CD4-positive, CD25-positive, alpha-beta regulatory T cell (primary cell): ENCODE data around the gene ZNF700. TPM values are rescaled to one million over a fixed set of nuclear protein-coding genes. Genes with fewer than 3 reads are reported as not detected.

Experiments used
- ATAC-seq, 2 donors: fragments of 150-1000 bp; cut with Tn5 transposase; one replicate each; pipeline ENCODE4 v1.10.0; 2021; ENCODE audit warnings: low read depth in 2 of 2, moderate number of reproducible peaks in 2 of 2, moderate library complexity in 1 of 2
- DNase-seq, 3 donors: peaks; one replicate each; pipeline versions ENCODE4 v3.0.0 to v3.0.0-alpha.2; 2012 to 2022; ENCODE audit warnings: mixed read lengths in 1 of 3
- H3K27ac ChIP-seq: one replicate; pipeline ENCODE4 v1.7.0; 2013; ENCODE audit warnings: mild to moderate bottlenecking, low read length; ENCODE audit not compliant: insufficient read depth, poor library complexity, severe bottlenecking
- H3K27me3 ChIP-seq: one replicate; pipeline ENCODE4 v1.7.0; 2013; ENCODE audit warnings: low read length; ENCODE audit not compliant: control insufficient read depth, insufficient read depth
- H3K36me3 ChIP-seq: one replicate; pipeline ENCODE4 v1.7.0; 2013; ENCODE audit warnings: mild to moderate bottlenecking, low read length, moderate library complexity; ENCODE audit not compliant: control insufficient read depth, insufficient read depth
- H3K4me1 ChIP-seq: 2 replicates; pipeline ENCODE4 v1.7.0; 2013; ENCODE audit warnings: mild to moderate bottlenecking, low read length; ENCODE audit not compliant: insufficient read depth, control insufficient read depth, poor library complexity, severe bottlenecking
- H3K4me3 ChIP-seq: one replicate; pipeline ENCODE4 v1.7.0; 2013; ENCODE audit warnings: low read depth, mild to moderate bottlenecking, low read length, moderate library complexity
- H3K9me3 ChIP-seq, 2 experiments: 1 replicate in 1 of 2; 2 replicates in 1 of 2; pipeline ENCODE4 v1.7.0; 2013; ENCODE audit warnings: low read length in 2 of 2, mild to moderate bottlenecking in 1 of 2, moderate library complexity in 1 of 2; ENCODE audit not compliant: control insufficient read depth in 2 of 2
- H3K27ac Mint-ChIP-seq, 3 donors: one replicate each; pipeline ENCODE4 v1.8.0; 2020 to 2022; ENCODE audit warnings: mild to moderate bottlenecking in 3 of 3, mixed read lengths in 3 of 3, moderate library complexity in 2 of 3
- H3K27me3 Mint-ChIP-seq: one replicate; pipeline ENCODE4 v1.8.0; 2022; ENCODE audit warnings: mild to moderate bottlenecking, mixed read lengths
- H3K36me3 Mint-ChIP-seq: one replicate; pipeline ENCODE4 v1.8.0; 2020; ENCODE audit warnings: mixed read lengths
- H3K4me1 Mint-ChIP-seq, 4 donors: one replicate each; pipeline ENCODE4 v1.8.0; 2020 to 2022; ENCODE audit warnings: mixed read lengths in 4 of 4, mild to moderate bottlenecking in 1 of 4
- H3K4me3 Mint-ChIP-seq, 4 donors: one replicate each; pipeline ENCODE4 v1.8.0; 2020 to 2022; ENCODE audit warnings: mild to moderate bottlenecking in 4 of 4, mixed read lengths in 4 of 4, moderate library complexity in 3 of 4
- H3K9me3 Mint-ChIP-seq, 7 donors: one replicate each; pipeline ENCODE4 v1.8.0; 2020 to 2022; ENCODE audit warnings: mixed read lengths in 7 of 7, mild to moderate bottlenecking in 3 of 7, moderate library complexity in 2 of 7
- polyA plus RNA-seq, 4 donors: library from polyadenylated mRNA; unstranded; fragments of 300-500 nt; fragmentation: Illumina TruSeq; gene quantifications; one replicate each; pipeline ENCODE4 v1.2.3, GENCODE V29; 2021
- total RNA-seq: library from RNA; stranded (reverse); gene quantifications from one replicate; pipeline ENCODE4 v1.2.3, GENCODE V29; 2022

ZNF700 gene
- total and polyA plus RNA-seq, 5 donors from 2014 or later = 3.6 to 17.1 (median 4.7) TPM

DNA sequence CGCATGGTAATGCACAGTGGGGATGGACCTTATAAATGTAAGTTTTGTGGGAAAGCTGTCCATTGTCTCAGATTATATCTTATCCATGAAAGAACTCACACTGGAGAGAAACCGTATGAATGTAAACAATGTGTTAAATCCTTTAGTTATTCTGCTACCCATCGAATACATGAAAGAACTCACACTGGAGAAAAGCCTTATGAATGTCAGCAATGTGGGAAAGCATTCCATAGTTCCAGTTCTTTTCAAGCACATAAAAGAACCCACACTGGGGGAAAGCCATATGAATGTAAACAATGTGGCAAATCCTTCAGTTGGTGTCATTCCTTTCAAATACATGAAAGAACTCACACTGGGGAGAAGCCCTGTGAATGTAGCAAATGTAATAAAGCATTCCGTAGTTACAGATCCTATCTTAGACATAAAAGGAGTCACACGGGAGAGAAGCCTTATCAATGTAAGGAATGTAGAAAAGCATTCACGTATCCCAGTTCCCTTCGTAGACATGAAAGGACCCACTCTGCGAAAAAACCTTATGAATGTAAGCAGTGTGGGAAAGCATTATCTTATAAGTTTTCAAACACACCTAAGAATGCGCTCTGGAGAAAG is 53.7 kb downstream of the ZNF700 start:
- Mint-ChIP-seq H3K36me3 (peaks cover 35% of the 10 kb centered on the region), H3K9me3 (peaks cover 0 to 72% (median 18%) of the 10 kb centered on the region in 7 donors), H3K4me1 (peaks cover 0 to 2% (median 0%) of the 10 kb centered on the region in 4 donors), H3K27me3 (no peaks in the 10 kb centered on the region), H3K4me3 (peak overlapping the region in 1 of 4 donors; percentile 32), H3K27ac (no peak overlapping the region)
- peaks cover 17% of the 10 kb centered on the region for H3K36me3 ChIP-seq
- no peak overlapping the region for H3K4me3 ChIP-seq
- no peaks in the 10 kb centered on the region for H3K27me3 ChIP-seq
- ATAC-seq (no peak), DNase-seq (no peak)
- H3K27ac ChIP-seq = no peak overlapping the region
- peaks cover 62 to 74% of the 10 kb centered on the region in 2 experiments for H3K9me3 ChIP-seq
- H3K4me1 ChIP-seq = no peaks in the 10 kb centered on the region

DNA sequence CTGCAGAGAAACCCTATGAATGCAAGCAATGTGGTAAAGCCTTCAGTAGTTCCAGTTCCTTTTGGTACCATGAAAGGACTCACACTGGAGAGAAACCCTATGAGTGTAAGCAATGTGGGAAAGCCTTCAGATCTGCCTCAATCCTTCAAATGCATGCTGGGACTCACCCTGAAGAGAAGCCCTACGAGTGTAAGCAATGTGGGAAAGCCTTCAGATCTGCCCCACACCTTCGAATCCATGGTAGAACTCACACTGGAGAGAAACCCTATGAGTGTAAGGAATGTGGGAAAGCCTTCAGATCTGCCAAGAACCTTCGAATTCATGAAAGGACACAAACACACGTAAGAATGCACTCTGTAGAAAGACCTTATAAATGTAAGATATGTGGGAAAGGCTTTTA is 54.6 kb downstream of the ZNF700 start:
- H3K27me3 ChIP-seq = no peaks in the 10 kb centered on the region
- Mint-ChIP-seq H3K27ac (no peak overlapping the region), H3K27me3 (peaks cover under 1% of the 10 kb centered on the region), H3K9me3 (peaks cover 0 to 69% (median 18%) of the 10 kb centered on the region in 7 donors), H3K4me1 (no peaks in the 10 kb centered on the region), H3K36me3 (peaks cover 33% of the 10 kb centered on the region), H3K4me3 (peak overlapping the region in 1 of 4 donors; percentile 10)
- H3K4me1 ChIP-seq = no peaks in the 10 kb centered on the region
- no peak for DNase-seq
- no peak for ATAC-seq
- H3K9me3 ChIP-seq = peaks cover 62 to 74% of the 10 kb centered on the region in 2 experiments
- H3K36me3 ChIP-seq = peaks cover 17% of the 10 kb centered on the region
- no peak overlapping the region for H3K27ac ChIP-seq
- H3K4me3 ChIP-seq = no peak overlapping the region

DNA sequence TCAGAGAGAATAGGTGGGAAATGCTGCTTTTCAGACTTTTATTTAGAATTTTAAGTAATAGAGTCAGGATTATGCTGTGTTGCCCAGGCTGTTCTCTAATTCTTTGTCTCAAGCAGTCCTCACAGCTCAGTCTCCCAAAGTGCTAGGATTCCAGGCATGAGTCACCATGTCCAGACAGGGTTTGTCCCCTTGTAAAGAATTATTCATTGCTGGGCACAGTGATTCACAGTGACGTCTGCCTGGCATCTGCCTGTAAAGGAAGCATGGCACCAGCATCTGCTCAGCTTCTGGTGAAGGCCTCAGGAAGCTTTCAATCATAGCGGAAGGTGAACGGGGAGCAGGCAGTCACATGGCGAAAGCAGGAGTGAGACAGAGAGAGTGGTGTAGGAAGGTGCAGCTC is 57.6 kb downstream of the ZNF700 start:
- ATAC-seq = no peak
- Histone ChIP-seq H3K9me3 (peaks cover 51 to 55% of the 10 kb centered on the region in 2 experiments), H3K27ac (no peak overlapping the region), H3K36me3 (peaks cover 13% of the 10 kb centered on the region), H3K27me3 (no peaks in the 10 kb centered on the region), H3K4me1 (peaks cover 4% of the 10 kb centered on the region), H3K4me3 (no peak overlapping the region)
- Mint-ChIP-seq H3K4me3 (peak overlapping the region in 1 of 4 donors; percentile 61), H3K9me3 (peaks cover 0 to 43% (median 9%) of the 10 kb centered on the region in 7 donors), H3K36me3 (peaks cover 13% of the 10 kb centered on the region), H3K4me1 (peaks cover 0 to 10% (median 2%) of the 10 kb centered on the region in 4 donors), H3K27me3 (peaks cover 4% of the 10 kb centered on the region), H3K27ac (no peak overlapping the region)
- DNase-seq = no peak

DNA sequence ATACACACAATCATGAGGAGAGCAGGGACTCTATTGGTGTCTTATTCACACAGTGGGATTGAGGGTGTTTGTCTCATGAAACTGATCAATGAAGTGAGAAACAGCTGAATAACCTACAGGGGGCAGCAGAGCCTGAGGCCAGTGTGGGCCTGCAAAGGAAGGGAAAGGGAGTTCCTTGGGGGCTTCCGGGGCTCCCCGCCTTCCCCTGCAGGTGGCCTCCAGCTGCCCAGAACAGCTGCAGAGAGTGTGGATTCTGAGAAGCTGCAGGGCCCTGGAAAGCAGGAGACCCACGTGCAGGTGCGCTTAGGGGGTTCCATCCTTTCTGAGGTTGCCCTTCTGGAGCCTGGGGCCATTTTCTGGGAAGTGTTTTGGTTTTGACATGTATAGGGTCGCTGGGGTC is 60.1 kb downstream of the ZNF700 start:
- Histone ChIP-seq H3K27ac (no peak overlapping the region), H3K36me3 (no peaks in the 10 kb centered on the region), H3K27me3 (no peaks in the 10 kb centered on the region), H3K9me3 (peaks cover 27 to 31% of the 10 kb centered on the region in 2 experiments), H3K4me1 (peaks cover 13% of the 10 kb centered on the region), H3K4me3 (no peak overlapping the region)
- H3K9me3 Mint-ChIP-seq = peaks cover 0 to 18% (median 4%) of the 10 kb centered on the region in 7 donors
- DNase-seq (no peak), ATAC-seq (no peak)
- H3K4me3 Mint-ChIP-seq = peak overlapping the region in 2 of 4 donors; percentile 47 to 58
- H3K27ac Mint-ChIP-seq = no peak overlapping the region
- peaks cover 0 to 19% (median 9%) of the 10 kb centered on the region in 4 donors for H3K4me1 Mint-ChIP-seq
- peaks cover 4% of the 10 kb centered on the region for H3K27me3 Mint-ChIP-seq
- H3K36me3 Mint-ChIP-seq = no peaks in the 10 kb centered on the region

DNA sequence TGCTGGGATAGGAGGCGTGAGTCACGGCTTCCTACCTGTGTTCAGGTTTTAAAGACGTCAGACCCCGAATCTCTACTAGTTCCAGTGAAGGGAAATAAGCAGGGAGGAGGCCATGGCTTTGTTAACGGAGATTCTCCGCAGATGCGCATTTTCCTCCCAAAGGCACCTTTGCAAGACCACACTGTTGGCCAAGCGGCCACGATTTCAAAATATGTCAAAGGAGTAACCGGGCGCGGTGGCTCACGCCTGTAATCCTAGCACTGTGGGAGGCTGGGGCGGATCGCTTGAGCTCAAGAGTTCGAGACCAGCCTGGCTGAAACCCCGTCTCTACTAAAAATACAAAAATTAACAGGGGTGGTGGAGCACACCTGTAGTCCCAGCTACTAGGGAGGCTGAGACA is 61.8 kb downstream of the ZNF700 start:
- Mint-ChIP-seq H3K4me3 (peak overlapping the region; percentile 21 to 98 (median 92)), H3K36me3 (peaks cover 6% of the 10 kb centered on the region), H3K27me3 (peaks cover 4% of the 10 kb centered on the region), H3K27ac (no peak overlapping the region), H3K4me1 (peaks cover 4 to 24% (median 14%) of the 10 kb centered on the region in 4 donors), H3K9me3 (peaks cover 0 to 17% (median 3%) of the 10 kb centered on the region in 7 donors)
- peaks cover 13% of the 10 kb centered on the region for H3K4me1 ChIP-seq
- no peak overlapping the region for H3K27ac ChIP-seq
- no peaks in the 10 kb centered on the region for H3K27me3 ChIP-seq
- no peak for ATAC-seq
- H3K9me3 ChIP-seq = peaks cover 10 to 13% of the 10 kb centered on the region in 2 experiments
- no peak for DNase-seq
- no peaks in the 10 kb centered on the region for H3K36me3 ChIP-seq
- H3K4me3 ChIP-seq = no peak overlapping the region

DNA sequence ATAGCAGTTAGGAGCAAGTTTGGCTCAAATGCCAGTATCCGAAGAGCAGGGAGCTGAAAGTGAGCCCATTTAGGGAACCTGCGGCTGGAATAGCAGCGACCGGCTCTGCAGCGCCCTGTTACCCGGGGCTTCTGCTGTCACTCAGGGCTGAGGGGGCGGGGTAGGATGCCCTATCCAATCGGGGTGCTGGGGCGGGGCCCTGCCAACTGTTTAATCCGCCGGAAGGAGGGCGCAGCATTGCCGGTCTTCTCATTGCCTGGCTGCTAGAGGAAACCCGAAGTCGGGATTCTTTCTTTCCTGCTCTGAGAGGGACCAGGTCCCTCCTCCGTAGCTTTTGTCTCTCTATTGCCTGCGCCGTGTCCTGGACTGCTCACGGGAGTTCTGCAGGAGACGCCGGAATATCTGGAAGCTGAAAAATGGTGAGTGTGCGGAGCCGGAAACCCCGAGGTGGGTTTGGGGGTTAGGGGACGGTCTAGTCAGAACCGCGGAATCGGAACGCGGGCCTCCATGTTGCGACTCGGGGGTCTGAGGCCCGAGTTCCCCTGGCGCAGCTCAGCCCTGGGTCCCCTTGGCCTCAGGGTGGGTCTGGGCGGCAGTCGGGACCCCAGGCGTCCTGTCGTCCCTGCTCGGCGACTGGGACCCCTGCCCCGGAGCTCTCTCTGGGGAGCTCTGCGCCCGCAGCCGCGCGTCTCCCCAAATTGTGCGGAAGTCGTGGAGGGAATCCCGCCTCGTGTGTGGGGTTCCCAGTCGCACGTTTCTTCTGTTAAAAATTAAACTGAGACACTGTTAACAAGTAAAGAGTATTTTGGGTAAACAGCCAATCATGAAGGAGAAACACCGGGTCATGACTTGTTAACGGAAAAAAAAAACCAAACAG is 62.7 kb downstream of the ZNF700 start:
- H3K36me3 Mint-ChIP-seq = peaks cover 6% of the 10 kb centered on the region
- peak overlapping the region; percentile 89 to 98 (median 97) for H3K27ac Mint-ChIP-seq
- ATAC-seq (peak; percentile 93 to 94), DNase-seq (peak; percentile 75 to 95 (median 84))
- Histone ChIP-seq H3K4me1 (peaks cover 13% of the 10 kb centered on the region), H3K27me3 (no peaks in the 10 kb centered on the region), H3K36me3 (no peaks in the 10 kb centered on the region), H3K4me3 (peak overlapping the region; percentile 89), H3K9me3 (peaks cover 4% of the 10 kb centered on the region in 2 experiments), H3K27ac (peak overlapping the region; percentile 84)
- H3K4me3 Mint-ChIP-seq = peak overlapping the region; percentile 86 to 98 (median 98)
- H3K27me3 Mint-ChIP-seq = peaks cover 4% of the 10 kb centered on the region
- peaks cover 0 to 11% (median 0%) of the 10 kb centered on the region in 7 donors for H3K9me3 Mint-ChIP-seq
- peaks cover 8 to 30% (median 19%) of the 10 kb centered on the region in 4 donors for H3K4me1 Mint-ChIP-seq

DNA sequence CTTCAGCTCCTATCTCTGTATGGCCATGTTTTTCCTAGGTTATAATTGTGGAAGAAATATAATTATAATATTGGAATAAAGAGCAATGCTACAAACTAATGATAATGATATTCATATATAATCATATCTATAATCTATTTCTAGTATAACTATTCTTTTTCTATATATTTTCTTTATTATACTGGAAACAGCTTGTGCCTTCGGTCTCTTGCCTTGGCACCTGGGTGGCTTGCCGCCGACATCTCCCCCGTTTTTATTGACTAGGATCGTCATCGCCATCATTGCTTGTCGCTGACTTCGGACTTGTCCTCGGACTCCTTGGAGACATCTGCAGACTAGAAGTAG is 64.2 kb downstream of the ZNF700 start:
- Histone ChIP-seq H3K4me3 (peak overlapping the region; percentile 89), H3K36me3 (no peaks in the 10 kb centered on the region), H3K27ac (peak overlapping the region; percentile 84), H3K4me1 (peaks cover 13% of the 10 kb centered on the region), H3K27me3 (no peaks in the 10 kb centered on the region), H3K9me3 (peaks cover 0 to 2% of the 10 kb centered on the region in 2 experiments)
- Mint-ChIP-seq H3K27me3 (peaks cover 4% of the 10 kb centered on the region), H3K27ac (peak overlapping the region in 1 of 3 donors; percentile 89), H3K4me3 (peak overlapping the region; percentile 86 to 98 (median 98)), H3K36me3 (peaks cover 6% of the 10 kb centered on the region), H3K9me3 (peaks cover 0 to 11% (median 0%) of the 10 kb centered on the region in 7 donors), H3K4me1 (peaks cover 8 to 38% (median 22%) of the 10 kb centered on the region in 4 donors)
- ATAC-seq = no peak
- no peak for DNase-seq
